SK-N-MC (cell line): Measurements from ENCODE around the gene TANGO6.

Source experiments
- DNase-seq: peaks from one replicate; pipeline ENCODE4 v3.0.0-alpha.2; 2011; ENCODE audit warnings: low read depth, low spot score
- H3K27ac ChIP-seq: fragments of 200-600 bp; sonication (generic); 2 replicates; pipeline ENCODE4 v1.5.1; 2016; ENCODE audit warnings: mixed run types
- H3K36me3 ChIP-seq: fragments of 200-600 bp; sonication (generic); 2 replicates; pipeline ENCODE4 v1.6.1; 2017; ENCODE audit warnings: antibody characterized with exemption, low read length, mixed read lengths; ENCODE audit not compliant: insufficient read depth
- H3K4me3 ChIP-seq: fragments of 200-600 bp; sonication (generic); 2 replicates; pipeline ENCODE4 v1.5.1; 2016
- H3K9ac ChIP-seq: fragments of 200-600 bp; sonication (generic); 2 replicates; pipeline ENCODE4 v1.8.0; 2017; ENCODE audit warnings: mixed run types, mixed read lengths; ENCODE audit not compliant: insufficient read length
- H3K9me3 ChIP-seq: fragments of 200-600 bp; sonication (generic); 2 replicates; pipeline ENCODE4 v1.6.1; 2017; ENCODE audit warnings: low read depth, mild to moderate bottlenecking, antibody characterized with exemption, low read length, moderate library complexity, mixed read lengths
- EZH2 ChIP-seq: fragments of 200-600 bp; sonication (generic); IDR thresholded peaks from one replicate; pipeline ENCODE4 v1.6.1; 2017; ENCODE audit warnings: antibody characterized with exemption
- FOXP2 ChIP-seq: optimal IDR thresholded peaks from 2 replicates; pipeline ENCODE3; 2011; ENCODE audit warnings: mild to moderate bottlenecking, moderate library complexity; ENCODE audit not compliant: insufficient read depth; ENCODE audit errors: extremely low read length, control extremely low read depth
- POLR2AphosphoS5 ChIP-seq: IDR thresholded peaks from 2 replicates; pipeline ENCODE4 v1.6.1; 2012; ENCODE audit warnings: mild to moderate bottlenecking, low read depth, low read length, borderline replicate concordance

The TANGO6 gene

DNA sequence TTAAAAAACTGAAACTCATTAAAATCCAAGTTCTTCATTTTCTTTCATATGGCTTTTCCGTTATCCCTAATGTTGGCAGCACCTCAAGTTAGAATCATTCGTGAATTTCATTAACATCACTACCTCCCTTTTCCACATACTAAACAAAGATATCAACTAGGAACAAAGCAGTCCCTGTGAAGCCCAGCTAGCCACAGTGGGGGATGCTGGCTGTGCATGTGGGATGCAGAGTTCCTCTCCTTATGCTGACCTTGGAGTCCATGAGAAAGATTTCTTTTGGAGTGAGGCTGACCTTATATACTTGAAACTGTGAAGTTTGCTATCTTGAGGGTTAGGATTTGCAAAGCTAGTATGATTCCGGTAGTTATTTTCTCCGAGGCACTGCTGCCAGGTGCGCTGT is 117.6 kb downstream of the TANGO6 start:
- Histone ChIP-seq H3K9me3 (no peaks in the 10 kb centered on the region), H3K4me3 (no peak overlapping the region), H3K9ac (no peak overlapping the region), H3K36me3 (no peaks in the 10 kb centered on the region), H3K27ac (no peak overlapping the region)
- TF ChIP-seq FOXP2, result no peak
- no peak for TF ChIP-seq EZH2
- no peak for TF ChIP-seq POLR2AphosphoS5
- no peak for DNase-seq

DNA sequence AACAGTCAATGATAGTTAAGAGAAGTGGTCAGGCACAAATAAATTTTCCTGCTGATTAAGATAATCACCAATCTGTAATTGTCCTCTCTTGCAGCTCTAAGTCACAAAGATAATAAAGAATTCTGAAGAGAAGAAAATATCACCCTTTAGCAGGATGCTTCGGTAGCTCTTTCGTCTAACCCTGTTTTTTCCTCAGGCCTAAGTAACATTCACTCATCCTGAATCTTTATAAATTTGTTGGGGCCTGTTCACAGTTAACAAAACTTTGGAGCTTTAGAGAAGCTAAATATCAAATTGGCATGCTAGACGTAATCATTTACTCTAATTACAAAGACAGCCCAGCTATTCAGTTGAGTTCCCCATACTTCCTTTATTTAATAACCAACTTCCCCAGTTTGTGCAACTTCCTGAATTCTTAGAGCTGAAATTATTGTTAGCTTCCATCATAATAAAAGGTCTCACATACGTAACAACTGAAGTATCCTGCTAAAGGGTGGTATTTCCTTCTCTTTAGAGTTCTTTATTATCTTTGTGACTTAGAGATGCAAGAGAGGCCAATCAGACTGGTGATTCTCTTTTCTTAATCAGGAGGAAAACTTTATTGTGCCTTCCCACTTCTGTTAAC is 118.6 kb downstream of the TANGO6 start:
- Histone ChIP-seq H3K9ac (no peak overlapping the region), H3K36me3 (no peaks in the 10 kb centered on the region), H3K27ac (no peak overlapping the region), H3K9me3 (no peaks in the 10 kb centered on the region), H3K4me3 (no peak overlapping the region)
- TF ChIP-seq EZH2, result no peak
- no peak for TF ChIP-seq POLR2AphosphoS5
- TF ChIP-seq FOXP2, result no peak
- no peak for DNase-seq

DNA sequence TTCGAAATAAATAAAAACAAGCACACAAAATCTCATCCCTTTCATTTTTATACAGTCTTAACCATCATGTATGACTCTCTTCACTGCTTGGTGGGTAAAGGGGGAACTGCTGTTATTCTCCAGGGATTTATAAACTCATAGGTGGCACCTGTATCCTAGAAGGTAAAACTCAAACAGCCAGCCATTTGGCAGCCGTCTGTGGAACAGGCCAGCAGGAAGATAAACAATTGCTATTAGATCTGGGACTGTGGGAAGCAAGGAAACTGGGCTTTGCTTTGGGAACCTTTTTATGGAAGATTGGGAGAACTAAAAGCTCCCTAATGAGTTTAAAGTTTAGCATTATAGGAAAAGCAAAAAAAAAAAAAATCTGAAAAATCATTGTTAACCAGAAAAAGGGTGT is 126.0 kb downstream of the TANGO6 start:
- DNase-seq, result no peak
- no peak overlapping the region for H3K4me3 ChIP-seq
- H3K9me3 ChIP-seq, result no peaks in the 10 kb centered on the region
- H3K36me3 ChIP-seq, result no peaks in the 10 kb centered on the region
- H3K27ac ChIP-seq, result no peak overlapping the region
- TF ChIP-seq EZH2 (no peak), POLR2AphosphoS5 (no peak), FOXP2 (no peak)
- H3K9ac ChIP-seq, result no peak overlapping the region

DNA sequence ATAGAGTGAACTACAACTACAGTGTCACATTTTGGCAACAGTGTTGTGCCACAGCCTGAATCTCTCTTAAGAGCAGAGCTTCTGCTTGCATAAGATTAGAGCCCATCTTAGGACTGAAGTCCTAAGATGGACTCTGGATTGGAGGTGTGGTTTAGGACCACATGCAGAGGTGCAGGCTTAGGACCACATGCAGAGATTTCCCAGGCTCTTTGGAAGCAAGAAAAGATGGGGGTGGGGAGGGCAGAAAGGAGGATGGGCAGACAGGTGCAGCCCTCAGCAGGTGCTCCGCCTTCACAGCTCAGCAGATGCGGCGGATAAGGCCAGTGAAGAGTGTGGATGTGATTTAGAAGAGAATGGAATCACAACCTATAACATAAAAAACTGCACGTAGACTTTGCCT is 128.7 kb downstream of the TANGO6 start:
- H3K4me3 ChIP-seq, result no peak overlapping the region
- no peaks in the 10 kb centered on the region for H3K9me3 ChIP-seq
- H3K36me3 ChIP-seq, result no peaks in the 10 kb centered on the region
- H3K9ac ChIP-seq, result no peak overlapping the region
- no peak for DNase-seq
- no peak overlapping the region for H3K27ac ChIP-seq
- TF ChIP-seq POLR2AphosphoS5 (no peak), FOXP2 (no peak), EZH2 (no peak)

DNA sequence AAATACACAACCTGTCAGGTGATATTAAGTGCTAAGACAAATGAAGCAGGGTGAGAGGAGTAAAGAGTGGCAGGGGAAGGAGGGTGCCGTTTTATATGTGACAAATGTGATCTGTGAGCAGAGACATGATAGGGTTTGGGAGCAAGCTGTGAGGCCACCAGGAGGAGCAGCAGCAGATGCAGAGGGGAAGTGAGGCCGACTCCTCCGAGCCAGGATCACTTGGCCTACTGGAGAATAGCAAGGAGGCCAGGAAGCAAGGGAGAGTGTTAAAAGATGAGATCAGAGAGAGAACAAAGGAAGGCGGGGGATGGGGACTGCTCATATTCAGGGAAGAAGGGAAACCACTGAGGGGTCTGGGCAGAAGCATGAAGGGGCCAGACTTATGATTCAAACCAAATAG is 129.4 kb downstream of the TANGO6 start:
- Histone ChIP-seq H3K27ac (no peak overlapping the region), H3K36me3 (no peaks in the 10 kb centered on the region), H3K9me3 (no peaks in the 10 kb centered on the region), H3K9ac (no peak overlapping the region), H3K4me3 (no peak overlapping the region)
- no peak for DNase-seq
- TF ChIP-seq POLR2AphosphoS5, result no peak
- TF ChIP-seq EZH2, result no peak
- TF ChIP-seq FOXP2, result no peak

DNA sequence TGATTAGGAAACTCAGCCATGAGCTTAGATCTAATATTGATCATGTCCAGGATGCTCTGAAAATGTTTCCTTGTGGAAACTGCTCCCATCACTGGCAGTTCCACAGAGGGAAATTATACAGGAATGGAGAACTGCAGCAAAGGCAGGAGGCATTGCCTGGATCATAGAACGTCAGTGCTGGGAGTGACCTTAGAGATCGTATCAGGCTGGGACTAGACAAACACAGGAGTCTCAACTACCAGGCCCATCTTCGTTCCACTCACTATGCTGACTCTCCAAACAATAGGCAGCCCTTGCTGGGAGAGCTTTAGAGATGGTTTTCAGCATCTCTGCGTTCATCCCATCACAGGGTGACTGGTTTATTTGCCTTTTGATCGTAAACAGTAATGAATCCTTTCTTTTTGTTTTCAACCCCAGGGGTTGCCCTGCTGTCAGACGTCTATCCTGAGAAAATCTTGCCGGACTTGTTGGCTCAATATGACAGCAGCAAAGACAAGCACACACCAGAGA is 130.3 kb downstream of the TANGO6 start:
- Histone ChIP-seq H3K9ac (no peak overlapping the region), H3K4me3 (no peak overlapping the region), H3K36me3 (no peaks in the 10 kb centered on the region), H3K9me3 (no peaks in the 10 kb centered on the region), H3K27ac (no peak overlapping the region)
- DNase-seq, result no peak
- TF ChIP-seq EZH2, result no peak
- TF ChIP-seq POLR2AphosphoS5, result no peak
- no peak for TF ChIP-seq FOXP2

DNA sequence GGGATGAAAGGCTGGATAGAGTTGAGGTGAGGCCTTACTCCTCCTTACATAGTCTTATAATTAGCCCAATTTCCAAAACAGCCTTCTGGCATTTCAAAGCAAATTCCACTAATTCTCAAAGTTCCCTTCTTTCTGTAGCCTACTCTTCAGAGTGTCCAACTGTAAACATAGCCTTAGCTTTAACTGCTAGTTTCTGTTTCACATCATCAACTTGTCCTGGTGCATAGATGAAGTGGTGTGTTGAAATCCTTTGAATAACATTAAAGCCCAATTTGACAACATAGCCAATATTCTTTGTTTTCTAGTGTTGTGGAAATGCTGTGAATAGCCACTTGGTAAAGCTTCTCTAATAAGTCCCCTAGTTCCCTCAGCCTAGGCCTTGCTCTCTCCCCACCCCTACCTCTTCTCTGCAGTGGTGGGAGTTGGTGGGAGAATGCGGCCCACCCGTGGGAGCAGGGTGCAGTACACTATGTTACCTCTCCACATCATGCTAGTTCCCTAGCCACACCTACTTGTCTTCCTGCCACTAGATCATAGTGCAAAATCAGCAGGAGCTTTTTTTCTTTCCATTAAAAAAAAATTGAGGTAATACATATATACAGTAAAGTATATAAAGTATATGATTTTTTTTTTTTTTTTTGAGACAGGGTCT is 135.1 kb downstream of the TANGO6 start:
- DNase-seq, result no peak
- H3K9me3 ChIP-seq, result no peaks in the 10 kb centered on the region
- no peak overlapping the region for H3K9ac ChIP-seq
- H3K27ac ChIP-seq, result no peak overlapping the region
- TF ChIP-seq POLR2AphosphoS5 (no peak), EZH2 (no peak), FOXP2 (no peak)
- no peak overlapping the region for H3K4me3 ChIP-seq
- no peaks in the 10 kb centered on the region for H3K36me3 ChIP-seq

DNA sequence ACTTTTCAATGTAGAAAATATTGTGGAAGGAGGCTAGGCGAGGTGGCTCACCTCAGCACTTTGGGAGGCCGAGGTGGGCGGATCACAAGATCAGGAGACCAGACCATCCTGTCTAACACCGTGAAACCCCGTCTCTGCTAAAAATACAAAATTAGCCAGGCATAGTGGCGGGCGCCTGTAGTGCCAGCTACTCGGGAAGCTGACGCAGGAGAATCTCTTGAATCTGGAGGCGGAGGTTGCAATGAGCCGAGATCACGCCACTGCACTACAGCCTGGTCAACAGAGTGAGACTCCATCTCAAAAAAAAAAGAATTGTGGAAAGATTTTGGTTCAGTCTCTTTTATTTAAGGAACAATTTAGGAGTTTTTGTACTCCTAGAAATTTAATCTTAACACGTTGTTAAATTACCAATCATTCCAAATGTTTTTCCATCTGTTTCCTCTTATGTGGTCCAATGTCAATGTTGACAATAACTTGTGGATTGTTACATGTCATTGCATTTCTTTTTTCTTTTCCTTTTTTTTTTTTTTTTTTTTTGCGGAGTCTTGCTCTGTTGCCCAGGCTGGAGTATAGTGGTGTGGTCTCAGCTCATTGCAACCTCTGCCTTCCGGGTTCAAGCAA is 137.5 kb downstream of the TANGO6 start:
- H3K4me3 ChIP-seq, result no peak overlapping the region
- H3K9ac ChIP-seq, result no peak overlapping the region
- DNase-seq, result no peak
- H3K36me3 ChIP-seq, result no peaks in the 10 kb centered on the region
- H3K9me3 ChIP-seq, result no peaks in the 10 kb centered on the region
- no peak overlapping the region for H3K27ac ChIP-seq
- TF ChIP-seq FOXP2, result no peak
- TF ChIP-seq POLR2AphosphoS5, result no peak
- no peak for TF ChIP-seq EZH2

DNA sequence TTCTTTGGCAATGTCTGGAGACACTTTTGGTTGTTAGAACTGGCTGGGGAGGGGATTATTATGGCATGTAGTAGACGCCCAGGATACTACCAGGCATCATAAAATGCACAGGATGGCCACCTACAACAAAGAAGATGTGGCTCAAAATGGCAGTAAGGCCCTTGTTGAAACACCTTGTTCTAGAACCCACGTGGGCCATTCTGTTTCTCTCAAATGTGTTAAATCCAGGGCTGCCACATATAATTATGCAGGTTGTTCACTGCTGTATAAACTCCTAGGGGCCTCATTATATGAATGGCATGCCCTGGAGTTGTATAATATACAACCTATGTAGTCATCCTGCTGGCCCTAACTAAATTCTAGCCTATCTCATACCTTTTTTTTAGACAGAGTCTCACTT is 138.6 kb downstream of the TANGO6 start:
- no peak for DNase-seq
- Histone ChIP-seq H3K27ac (no peak overlapping the region), H3K9me3 (no peaks in the 10 kb centered on the region), H3K9ac (no peak overlapping the region), H3K4me3 (no peak overlapping the region), H3K36me3 (no peaks in the 10 kb centered on the region)
- no peak for TF ChIP-seq FOXP2
- no peak for TF ChIP-seq POLR2AphosphoS5
- no peak for TF ChIP-seq EZH2
